Psoas muscle (tissue), 8 donors: ENCODE measurements around the gene NTHL1. TPM values are rescaled to one million over a fixed set of nuclear protein-coding genes. Genes with fewer than 3 reads are reported as not detected.

Source experiments
- ATAC-seq, 4 donors: fragments of 200-7000 bp; cut with Tn5 transposase; one replicate each; pipeline ENCODE4 v1.9.1; 2020; ENCODE audit warnings: moderate library complexity in 3 of 4, mild to moderate bottlenecking in 2 of 4
- DNase-seq, 2 donors: peaks; one replicate each; pipeline ENCODE4 v3.0.0-alpha.2; 2020
- H3K27ac ChIP-seq: fragments of 200-600 bp; one replicate; pipeline ENCODE4 v1.8.0; 2022
- H3K27me3 ChIP-seq, 3 donors: fragments of 200-600 bp in 1 of 3; one replicate each; pipeline versions ENCODE4 v1.6.1 to v1.8.0; 2013 to 2022; ENCODE audit warnings: low read length in 2 of 3, mild to moderate bottlenecking in 2 of 3, moderate library complexity in 1 of 3; ENCODE audit not compliant: insufficient read depth in 3 of 3
- H3K36me3 ChIP-seq, 2 donors: fragments of 200-600 bp in 1 of 2; one replicate each; pipeline versions ENCODE4 v1.6.1 to v1.8.0; 2013 to 2022; ENCODE audit warnings: low read depth in 1 of 2, mild to moderate bottlenecking in 1 of 2, moderate library complexity in 1 of 2; ENCODE audit not compliant: insufficient read depth in 1 of 2
- H3K4me1 ChIP-seq: fragments of 200-600 bp; one replicate; pipeline ENCODE4 v1.8.0; 2022
- H3K4me3 ChIP-seq: fragments of 200-600 bp; one replicate; pipeline ENCODE4 v1.8.0; 2022; ENCODE audit warnings: mild to moderate bottlenecking
- H3K9me3 ChIP-seq: fragments of 200-600 bp; one replicate; pipeline ENCODE4 v1.8.0; 2022
- WGBS, 3 donors: extraction: QIAGEN DNeasy Blood & Tissue Kit; methylation state at CpG; one replicate each; pipeline versions ENCODE4 v1.1.6 to v1.1.7; 2013; 5-methylcytosine and 5-hydroxymethylcytosine counted together
- intact Hi-C, 2 donors: fragments of 100-400 bp; cut with DNase I; formaldehyde crosslinking; loops; one replicate each; pipeline versions ENCODE4 v1.11.0 to v1.14.2; 2022
- polyA plus RNA-seq, 3 donors: library from polyadenylated mRNA; stranded (reverse); fragments of 200-250 nt; gene quantifications; one replicate each; pipeline ENCODE4 v1.2.3, GENCODE V29; 2013
- total RNA-seq, 4 donors: library from RNA; stranded (reverse); fragmentation: NEBNext Ultra II Directional in 2 of 4; extraction: Animal tissue kit (Norgen Biotek cat#: 25700) in 2 of 4; gene quantifications; one replicate each; pipeline versions ENCODE4 v1.2.1 to v1.2.4, GENCODE V29; 2021 to 2023
- TF ChIP-seq, protein P1 (sequence below): fragments of 200-600 bp; IDR thresholded peaks from one replicate; pipeline ENCODE4 v1.8.0; 2022; ENCODE audit warnings: antibody characterized with exemption
- donor health status: healthy with polysubstance abuse.
- donor health status: DM: no; HTN: no; CAD: no; lungs with moderate emphysema.
- donor health status: Bipolar disorder and iron deficiency.
- donor health status: healthy.
- donor health status: DM: yes; HTN: yes; CAD: no.
- donor health status: DM: no; HTN: no; CAD: no.
- donor health status: DM: no; HTN: no; CAD: no.
- donor health status: DM: yes; HTN: yes; CAD: no.

NTHL1 gene
- total and polyA plus RNA-seq, 7 donors: 3.1 to 17.7 (median 8.0) TPM

- no peaks in the 10 kb centered on the region for H3K27me3 ChIP-seq
- no peaks in the 10 kb centered on the region for H3K4me1 ChIP-seq
- peaks cover 0 to 99% of the 10 kb centered on the region in 2 donors for H3K36me3 ChIP-seq
- 92 to 93% (median 93%) methylated on average over 28 of the region's 28 CpGs for WGBS, 3 donors
- DNase-seq (no peak), ATAC-seq (no peak)
- H3K9me3 ChIP-seq: no peaks in the 10 kb centered on the region
- intact Hi-C loops: no loop called here
- TF ChIP-seq, protein P1, sequence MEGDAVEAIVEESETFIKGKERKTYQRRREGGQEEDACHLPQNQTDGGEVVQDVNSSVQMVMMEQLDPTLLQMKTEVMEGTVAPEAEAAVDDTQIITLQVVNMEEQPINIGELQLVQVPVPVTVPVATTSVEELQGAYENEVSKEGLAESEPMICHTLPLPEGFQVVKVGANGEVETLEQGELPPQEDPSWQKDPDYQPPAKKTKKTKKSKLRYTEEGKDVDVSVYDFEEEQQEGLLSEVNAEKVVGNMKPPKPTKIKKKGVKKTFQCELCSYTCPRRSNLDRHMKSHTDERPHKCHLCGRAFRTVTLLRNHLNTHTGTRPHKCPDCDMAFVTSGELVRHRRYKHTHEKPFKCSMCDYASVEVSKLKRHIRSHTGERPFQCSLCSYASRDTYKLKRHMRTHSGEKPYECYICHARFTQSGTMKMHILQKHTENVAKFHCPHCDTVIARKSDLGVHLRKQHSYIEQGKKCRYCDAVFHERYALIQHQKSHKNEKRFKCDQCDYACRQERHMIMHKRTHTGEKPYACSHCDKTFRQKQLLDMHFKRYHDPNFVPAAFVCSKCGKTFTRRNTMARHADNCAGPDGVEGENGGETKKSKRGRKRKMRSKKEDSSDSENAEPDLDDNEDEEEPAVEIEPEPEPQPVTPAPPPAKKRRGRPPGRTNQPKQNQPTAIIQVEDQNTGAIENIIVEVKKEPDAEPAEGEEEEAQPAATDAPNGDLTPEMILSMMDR: no peak
- no peak overlapping the region for H3K27ac ChIP-seq
- no peak overlapping the region for H3K4me3 ChIP-seq
Observed at GRCh38 chr16:2076072-2076865, 28.6 kb upstream of the NTHL1 start.

- intact Hi-C loops: no loop called here
Observed at GRCh38 chr16:2075631-2076030, 28.0 kb upstream of the NTHL1 start.

DNA sequence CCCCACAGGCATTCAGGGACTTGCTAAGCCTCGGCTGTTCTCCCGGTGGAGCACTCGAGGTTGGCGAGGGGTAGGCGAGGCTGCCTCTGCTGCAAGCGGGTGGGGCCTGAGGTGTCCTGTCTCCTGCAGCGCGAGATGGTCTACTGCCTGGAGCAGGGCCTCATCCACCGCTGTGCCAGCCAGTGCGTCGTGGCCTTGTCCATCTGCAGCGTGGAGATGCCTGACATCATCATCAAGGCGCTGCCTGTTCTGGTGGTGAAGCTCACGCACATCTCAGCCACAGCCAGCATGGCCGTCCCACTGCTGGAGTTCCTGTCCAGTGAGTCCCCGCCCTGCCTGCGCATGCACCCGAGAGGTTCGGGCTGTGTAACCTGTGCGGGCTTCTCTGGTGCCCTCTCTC lies 26.4 kb upstream of the NTHL1 start:
- Histone ChIP-seq H3K36me3 (peaks cover 0 to 91% of the 10 kb centered on the region in 2 donors), H3K4me1 (no peaks in the 10 kb centered on the region), H3K4me3 (no peak overlapping the region), H3K27me3 (no peaks in the 10 kb centered on the region), H3K27ac (no peak overlapping the region), H3K9me3 (no peaks in the 10 kb centered on the region)
- no peak for DNase-seq
- TF ChIP-seq, protein P1: no peak
- intact Hi-C loops: no loop called here
- 94 to 98% (median 94%) methylated on average over 20 of the region's 20 CpGs for WGBS, 3 donors
- ATAC-seq: no peak

More at GRCh38 chr16:2075631-2076030, 28.0 kb upstream of the NTHL1 start:
- Histone ChIP-seq H3K36me3 (peaks cover 0 to 93% of the 10 kb centered on the region in 2 donors), H3K4me1 (no peaks in the 10 kb centered on the region), H3K27ac (no peak overlapping the region), H3K9me3 (no peaks in the 10 kb centered on the region), H3K27me3 (no peaks in the 10 kb centered on the region), H3K4me3 (no peak overlapping the region)
- ATAC-seq (no peak), DNase-seq (no peak)
- TF ChIP-seq, protein P1: no peak
- WGBS, 3 donors: 92 to 95% (median 94%) methylated on average over 23 to 24 of the region's 24 CpGs

GRCh38 chr16:2072926-2073325 lies 25.3 kb upstream of the NTHL1 start:
- DNase-seq (no peak), ATAC-seq (no peak)
- intact Hi-C loops: loop anchor here in 1 of 2 donors (1.0 kb wide), 1 partner anchor 46 kb away; no protein-coding TSS in a partner anchor
- no peak overlapping the region for H3K4me3 ChIP-seq
- H3K27me3 ChIP-seq: no peaks in the 10 kb centered on the region
- peaks cover 3 to 92% of the 10 kb centered on the region in 2 donors for H3K36me3 ChIP-seq
- H3K27ac ChIP-seq: no peak overlapping the region
- no peaks in the 10 kb centered on the region for H3K9me3 ChIP-seq
- 68 to 77% (median 70%) methylated on average over 8 of the region's 8 CpGs for WGBS, 3 donors
- TF ChIP-seq, protein P1: no peak
- H3K4me1 ChIP-seq: no peaks in the 10 kb centered on the region
